Mammary epithelial cell (primary cell): ENCODE results near the gene TMEM115.

ENCODE experiments used
- CTCF ChIP-seq, 2 donors: IDR thresholded peaks in 1 of 2; conservative IDR thresholded peaks in 1 of 2; 2 replicates each; pipeline ENCODE4 v1.5.1; 2011 to 2012; ENCODE audit warnings: inconsistent platforms in 2 of 2, low read length in 2 of 2, mild to moderate bottlenecking in 2 of 2, control low read depth in 1 of 2, low read depth in 1 of 2; ENCODE audit not compliant: insufficient read depth in 1 of 2; ENCODE audit errors: extremely low read depth in 1 of 2
- EZH2 ChIP-seq: IDR thresholded peaks from 2 replicates; pipeline ENCODE4 v1.6.1; 2012; ENCODE audit warnings: low read length, inconsistent platforms, borderline replicate concordance

- TF ChIP-seq CTCF (conservative IDR thresholded peaks at IDR 0.05 in 1 of 2, IDR thresholded peaks at IDR 0.05 in 1 of 2; ENCODE audit: extremely low read depth in 1 of 2, insufficient read depth in 1 of 2, low read depth in 1 of 2, low read length in 2 of 2) = no peak
- TF ChIP-seq EZH2 = no peak
These were observed 14.1 kb upstream of the TMEM115 start for GRCh38 chr3:50373146-50374051.
